ENCODE data around the gene HPCAL1. TPM values are rescaled to one million over a fixed set of nuclear protein-coding genes. Genes with fewer than 3 reads are reported as not detected.

The HPCAL1 gene
- total and polyA plus RNA-seq, 2 of the 4 experiments (the other 2 are of a cell fraction), result 8.2 to 33.7 TPM

GRCh38 chr2:10286216-10287037 is 16.3 kb upstream of the HPCAL1 start (continued):
- no peak for TF ChIP-seq BHLHE40 (IDR thresholded peaks at IDR 0.05; ENCODE audit: low read depth, low read length)
- no peak for TF ChIP-seq RAD21 (IDR thresholded peaks at IDR 0.05; ENCODE audit: low read length)
- no peak for TF ChIP-seq FOS (IDR thresholded peaks at IDR 0.05; ENCODE audit: low read depth, low read length)

DNA sequence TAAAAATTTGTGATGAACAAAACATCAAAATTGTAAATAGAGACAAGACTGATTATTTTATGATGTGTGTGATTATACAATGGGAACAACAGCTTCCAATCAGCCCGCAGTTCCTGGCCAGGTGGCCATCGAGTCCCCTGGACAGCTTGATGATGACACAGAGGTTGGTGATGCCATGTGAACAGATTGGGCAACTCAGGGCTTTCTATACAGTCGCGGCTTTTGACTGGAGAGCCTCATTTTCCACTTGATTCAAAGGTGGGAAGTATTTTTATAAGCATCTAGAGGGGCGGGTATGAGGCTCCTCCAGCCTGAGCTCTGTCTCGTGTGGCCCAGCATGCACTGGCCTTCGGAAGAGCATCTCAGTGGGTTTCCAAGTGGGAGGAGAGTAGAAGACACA is 14.9 kb upstream of the HPCAL1 start:
- H4K5ac ChIP-seq (ENCODE audit: low read depth, low read length), result no peak overlapping the region
- H3K4ac ChIP-seq (ENCODE audit: low read depth, low read length), result no peak overlapping the region
- H3K14ac ChIP-seq (replicated peaks; ENCODE audit: low read depth, low read length), result no peak overlapping the region
- no peak overlapping the region for H3K18ac ChIP-seq (ENCODE audit: low read depth, low read length)
- no peak overlapping the region for H4K91ac ChIP-seq (ENCODE audit: insufficient read depth, low read depth, low read length)
- no peak overlapping the region for H2AFZ ChIP-seq (replicated peaks; ENCODE audit: low read length, poor library complexity)
- H2AK9ac ChIP-seq (replicated peaks; ENCODE audit: low read depth, low read length, poor library complexity), result no peak overlapping the region
- H2BK15ac ChIP-seq (ENCODE audit: low read depth, low read length), result no peak overlapping the region
- BruUV-seq (replicated peaks), result no TSS peak
- in situ Hi-C loops (cut with MboI; ENCODE audit: low sequenced_read_pairs) (no loop called here), intact Hi-C loops (cut with micrococcal nuclease) (no loop called here), dilution Hi-C loops (cut with HindIII; ENCODE audit: low sequenced_read_pairs, unreplicated experiment) (no loop called here)
- 80% methylated on average over 1 of the region's 7 CpGs; no CpG with 5 or more reads in 1 of the 2 experiments for WGBS, 2 experiments (ENCODE audit: extremely low coverage in 2 of 2, insufficient read length in 1 of 2)
- no peak overlapping the region for H2AK5ac ChIP-seq (ENCODE audit: low read depth, low read length)
- TF ChIP-seq, protein P1, sequence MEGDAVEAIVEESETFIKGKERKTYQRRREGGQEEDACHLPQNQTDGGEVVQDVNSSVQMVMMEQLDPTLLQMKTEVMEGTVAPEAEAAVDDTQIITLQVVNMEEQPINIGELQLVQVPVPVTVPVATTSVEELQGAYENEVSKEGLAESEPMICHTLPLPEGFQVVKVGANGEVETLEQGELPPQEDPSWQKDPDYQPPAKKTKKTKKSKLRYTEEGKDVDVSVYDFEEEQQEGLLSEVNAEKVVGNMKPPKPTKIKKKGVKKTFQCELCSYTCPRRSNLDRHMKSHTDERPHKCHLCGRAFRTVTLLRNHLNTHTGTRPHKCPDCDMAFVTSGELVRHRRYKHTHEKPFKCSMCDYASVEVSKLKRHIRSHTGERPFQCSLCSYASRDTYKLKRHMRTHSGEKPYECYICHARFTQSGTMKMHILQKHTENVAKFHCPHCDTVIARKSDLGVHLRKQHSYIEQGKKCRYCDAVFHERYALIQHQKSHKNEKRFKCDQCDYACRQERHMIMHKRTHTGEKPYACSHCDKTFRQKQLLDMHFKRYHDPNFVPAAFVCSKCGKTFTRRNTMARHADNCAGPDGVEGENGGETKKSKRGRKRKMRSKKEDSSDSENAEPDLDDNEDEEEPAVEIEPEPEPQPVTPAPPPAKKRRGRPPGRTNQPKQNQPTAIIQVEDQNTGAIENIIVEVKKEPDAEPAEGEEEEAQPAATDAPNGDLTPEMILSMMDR (conservative IDR thresholded peaks at IDR 0.05; ENCODE audit: low read depth, low read length), result no peak
- TF ChIP-seq POLR2A (IDR thresholded peaks at IDR 0.05; ENCODE audit: low read depth, low read length) (no peak), RFX5 (IDR thresholded peaks at IDR 0.05; ENCODE audit: low read depth, low read length) (no peak), MXI1 (IDR thresholded peaks at IDR 0.05; ENCODE audit: borderline replicate concordance, low read depth, low read length) (no peak), USF2 (IDR thresholded peaks at IDR 0.05; ENCODE audit: low read depth, low read length) (no peak)
- H3K4me2 ChIP-seq (ENCODE audit: low read depth, low read length), result no peak overlapping the region
- H3K27me3 ChIP-seq (ENCODE audit: control insufficient read depth, insufficient read depth, low read length), result no peaks in the 10 kb centered on the region
- H3K4me1 ChIP-seq (ENCODE audit: control insufficient read depth, insufficient read depth, low read length), result peaks cover 24% of the 10 kb centered on the region
- ChIA-PET CTCF (no interaction called here), POLR2A (ENCODE audit: unreplicated experiment) (no interaction called here)
- no peak overlapping the region for H2BK5ac ChIP-seq (ENCODE audit: low read depth, low read length, poor library complexity, severe bottlenecking)
- no peak for ATAC-seq (ENCODE audit: low read depth)
- H3K9me3 ChIP-seq (ENCODE audit: control insufficient read depth, insufficient read depth, low read length), result no peaks in the 10 kb centered on the region
- H3K23ac ChIP-seq (ENCODE audit: low read depth, low read length), result no peak overlapping the region
- H3K9me1 ChIP-seq (ENCODE audit: insufficient read depth, low read length), result peaks cover 20% of the 10 kb centered on the region
- no peaks in the 10 kb centered on the region for H3K36me3 ChIP-seq (ENCODE audit: control insufficient read depth, insufficient read depth, low read length)
- H3K4me3 ChIP-seq (ENCODE audit: insufficient read depth, low read depth, low read length), result no peak overlapping the region
- H2BK20ac ChIP-seq (ENCODE audit: low read depth, low read length), result no peak overlapping the region
- no peak overlapping the region for H2BK120ac ChIP-seq (ENCODE audit: low read depth, low read length)
- no peak for DNase-seq
- H4K8ac ChIP-seq (ENCODE audit: low read depth in 2 of 2, low read length in 2 of 2), result no peak overlapping the region
- peaks cover 0 to 1% of the 10 kb centered on the region in 2 experiments; a peak in 1 of 4 replicates for H3K79me1 ChIP-seq (ENCODE audit: low read depth in 1 of 2, low read length in 2 of 2)
- H4K20me1 ChIP-seq (ENCODE audit: insufficient read depth, low read length), result no peaks in the 10 kb centered on the region
- H3K9ac ChIP-seq (ENCODE audit: low read depth, low read length), result no peak overlapping the region
- H3K56ac ChIP-seq (ENCODE audit: extremely low read depth, insufficient read depth, low read length), result no peak overlapping the region
- no peak overlapping the region for H3K27ac ChIP-seq (ENCODE audit: insufficient read depth, low read length)
